HG03066 (cell line): ENCODE measurements around the gene VWA1.
A peak's percentile ranks its signal among the peaks of the same experiment; 100 is the strongest.
"Not testable (repeated sequence)": the region's sequence is repeated elsewhere in the genome, so short reads cannot be mapped to it uniquely, and the experiment has no call there.

Source experiments
- ATAC-seq: cut with Tn5 transposase; IDR thresholded peaks from one replicate; pipeline ENCODE4 v1.9.1; 2021; ENCODE audit warnings: low read depth; ENCODE audit not compliant: unreplicated experiment

VWA1 gene

GRCh38 chr1:1454286-1455056 is 19.0 kb downstream of the VWA1 start:
- not testable (repeated sequence) for ATAC-seq

GRCh38 chr1:1455366-1455884 is 19.9 kb downstream of the VWA1 start:
- ATAC-seq = no peak

GRCh38 chr1:1455934-1456333 is 20.4 kb downstream of the VWA1 start:
- ATAC-seq = not testable (repeated sequence)

- not testable (repeated sequence) for ATAC-seq
Observed at GRCh38 chr1:1456683-1457255, 21.3 kb downstream of the VWA1 start.

- not testable (repeated sequence) for ATAC-seq
Observed at GRCh38 chr1:1459156-1459555, 23.7 kb downstream of the VWA1 start.

GRCh38 chr1:1459711-1460110 is 24.2 kb downstream of the VWA1 start:
- ATAC-seq = not testable (repeated sequence)

GRCh38 chr1:1460540-1461130 is 25.1 kb downstream of the VWA1 start:
- ATAC-seq = no peak

GRCh38 chr1:1461721-1462317 is 26.3 kb downstream of the VWA1 start:
- no peak for ATAC-seq

GRCh38 chr1:1462318-1462966 is 27.0 kb downstream of the VWA1 start:
- no peak for ATAC-seq

GRCh38 chr1:1463312-1463711 is 27.8 kb downstream of the VWA1 start:
- ATAC-seq = no peak

GRCh38 chr1:1468196-1468985 is 32.9 kb downstream of the VWA1 start:
- ATAC-seq = not testable (repeated sequence)

GRCh38 chr1:1470626-1471388 is 35.3 kb downstream of the VWA1 start:
- ATAC-seq = no peak

GRCh38 chr1:1471389-1472052 is 36.0 kb downstream of the VWA1 start, which contains the start of gene ATAD3B:
Gene ATAD3B (plus strand): TSS chr1:1471765. CDS start chr1:1471885, 120 bp downstream.
- ATAC-seq = peak; percentile 86

GRCh38 chr1:1472053-1472876 is 36.8 kb downstream of the VWA1 start:
- ATAC-seq = peak; percentile 17

- ATAC-seq = not testable (repeated sequence)
Observed at GRCh38 chr1:1476011-1476410, 40.5 kb downstream of the VWA1 start.

GRCh38 chr1:1477206-1477605 is 41.7 kb downstream of the VWA1 start:
- no peak for ATAC-seq
